Limb (tissue), 2 donors: Measurements from ENCODE around the gene LEAP2.

Source experiments
- DNase-seq, 2 donors: peaks; one replicate each; pipeline ENCODE4 v3.0.0-alpha.2; 2016; ENCODE audit errors: extremely low spot score in 2 of 2

LEAP2 gene

DNA sequence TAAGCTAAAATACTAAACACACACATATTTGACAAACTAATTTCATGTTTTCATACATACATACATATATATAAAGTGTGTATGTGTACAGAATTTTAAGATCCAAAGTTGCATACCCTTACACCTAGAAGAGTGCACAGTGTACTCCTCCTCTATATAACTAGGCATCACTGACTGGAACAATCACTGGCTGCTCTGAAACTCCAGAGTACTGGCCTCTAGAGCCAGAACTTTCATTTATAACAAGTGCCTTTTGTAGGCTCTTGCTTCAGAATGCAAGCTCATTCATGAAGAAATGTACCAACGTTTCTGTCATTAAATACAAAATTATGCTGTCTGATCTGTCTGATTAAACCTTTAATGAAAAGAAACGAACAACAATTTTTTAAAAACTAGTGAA is 4.0 kb downstream of the LEAP2 start:
- no peak for DNase-seq

DNA sequence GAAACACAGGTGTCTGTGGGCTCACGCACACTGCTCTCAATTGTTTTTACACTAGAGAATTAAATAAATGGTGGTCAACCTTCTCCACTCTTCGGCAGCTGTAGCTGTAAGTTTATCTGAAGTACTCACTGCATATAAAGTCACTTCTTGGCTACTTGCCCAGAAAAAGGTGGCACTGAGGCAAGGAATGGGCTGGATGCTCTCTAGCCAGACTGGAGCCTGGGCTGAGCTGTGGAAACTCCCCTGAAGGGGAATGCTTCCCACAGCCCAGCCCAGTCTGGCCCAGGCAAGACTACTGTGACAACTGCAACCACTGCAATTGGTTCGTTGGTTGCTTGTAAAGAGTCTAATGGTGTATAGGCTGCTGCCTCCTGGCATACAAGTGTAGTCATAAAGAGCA is 4.5 kb downstream of the LEAP2 start:
- no peak for DNase-seq

DNA sequence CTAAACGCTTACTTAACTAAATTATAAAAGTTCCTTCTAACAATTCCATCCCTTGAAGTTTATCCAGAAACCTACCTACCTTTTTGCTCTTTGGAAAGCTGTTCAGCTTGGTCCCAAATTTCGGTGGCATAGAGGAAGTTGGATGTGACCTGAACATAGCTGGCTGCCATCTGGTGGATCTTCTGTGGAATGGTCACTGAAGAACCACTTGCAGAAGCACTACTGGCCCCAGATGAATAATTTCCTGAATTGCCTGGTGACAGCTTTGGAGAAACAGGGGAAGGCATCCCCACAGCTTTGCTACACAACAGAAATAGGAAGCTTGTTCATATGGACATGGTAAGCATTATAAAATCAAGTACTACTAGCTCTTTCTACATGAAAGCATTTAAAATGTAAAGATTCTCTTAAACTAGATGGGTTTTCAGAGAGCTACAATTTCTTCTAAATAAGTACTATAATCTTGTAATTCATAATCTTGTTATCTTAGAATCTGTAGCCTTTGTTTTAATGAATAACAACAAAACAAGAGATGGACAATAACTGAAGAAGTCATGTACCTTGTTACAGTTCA is 9.9 kb downstream of the LEAP2 start:
- peak in 1 of 2 donors; percentile 50 for DNase-seq

DNA sequence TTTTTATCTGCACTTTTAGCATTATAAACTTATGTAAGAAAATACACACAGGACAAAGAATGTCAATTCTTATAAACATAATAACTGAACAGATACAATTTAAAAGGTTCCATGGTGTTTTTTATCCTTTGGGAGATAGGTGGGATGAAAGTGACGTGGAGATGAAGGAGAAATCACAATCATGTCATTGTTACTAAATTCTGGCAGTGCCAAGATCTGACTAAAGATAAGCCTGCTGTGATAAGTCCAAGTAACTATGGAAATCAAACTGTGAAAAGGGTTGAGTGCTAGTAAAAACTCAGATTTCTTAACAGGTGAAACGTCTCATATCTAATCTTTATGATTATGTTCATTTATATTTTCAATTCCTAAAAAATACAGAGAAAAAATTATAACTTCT is 11.1 kb downstream of the LEAP2 start:
- no peak for DNase-seq

DNA sequence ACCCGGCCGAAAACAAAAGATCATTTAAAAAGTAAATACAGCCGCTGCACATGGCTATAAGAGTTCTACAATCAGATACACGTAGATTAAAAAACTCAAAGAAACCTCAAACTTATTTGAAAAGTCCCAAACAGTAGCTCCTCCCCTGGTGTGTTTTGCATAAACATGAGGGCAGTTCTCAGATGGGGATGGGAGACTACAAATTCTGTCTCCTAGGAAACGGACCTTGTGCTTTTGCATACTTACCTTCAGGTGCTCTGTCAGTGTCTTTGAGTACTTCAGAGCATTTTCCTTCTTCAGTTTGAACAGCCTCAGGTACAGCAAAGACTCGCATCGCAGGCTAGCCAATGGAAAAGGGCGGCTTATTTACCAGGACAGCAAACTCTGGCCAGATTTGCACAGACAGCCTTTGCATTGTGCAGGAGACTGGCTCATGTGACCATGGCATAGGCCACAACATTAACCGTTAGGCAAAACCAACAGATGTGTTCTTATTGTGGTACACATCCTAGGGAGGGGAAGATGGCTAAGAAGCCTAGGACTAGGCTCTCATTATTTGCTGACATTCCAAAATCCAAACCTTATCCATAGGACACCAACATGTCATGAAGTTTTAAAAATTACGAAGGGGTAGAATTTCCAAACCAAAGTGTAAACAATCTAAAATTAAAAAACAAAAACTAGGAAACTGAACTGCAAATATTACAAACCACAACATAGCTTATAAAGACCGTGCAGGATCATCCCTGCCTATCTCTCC is 12.8 kb downstream of the LEAP2 start:
- no peak for DNase-seq

DNA sequence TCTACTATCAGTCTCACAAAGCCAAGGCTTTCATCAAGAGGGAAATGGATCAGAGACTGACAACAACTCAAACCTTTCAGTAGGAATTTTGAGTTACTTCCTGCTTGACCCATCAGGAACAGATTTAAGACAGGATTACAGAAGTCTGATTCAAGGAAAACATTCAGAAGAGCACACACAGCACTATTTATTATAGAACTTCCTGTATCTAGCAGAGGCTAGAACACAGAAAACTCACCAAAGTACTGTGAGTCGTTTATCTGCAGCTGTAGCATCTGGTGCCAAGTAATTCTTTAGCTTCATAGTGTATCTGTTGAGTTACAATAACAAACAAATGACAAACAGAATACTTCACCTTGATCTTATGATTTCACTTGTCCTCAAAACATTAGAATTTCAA is 13.8 kb downstream of the LEAP2 start:
- no peak for DNase-seq

DNA sequence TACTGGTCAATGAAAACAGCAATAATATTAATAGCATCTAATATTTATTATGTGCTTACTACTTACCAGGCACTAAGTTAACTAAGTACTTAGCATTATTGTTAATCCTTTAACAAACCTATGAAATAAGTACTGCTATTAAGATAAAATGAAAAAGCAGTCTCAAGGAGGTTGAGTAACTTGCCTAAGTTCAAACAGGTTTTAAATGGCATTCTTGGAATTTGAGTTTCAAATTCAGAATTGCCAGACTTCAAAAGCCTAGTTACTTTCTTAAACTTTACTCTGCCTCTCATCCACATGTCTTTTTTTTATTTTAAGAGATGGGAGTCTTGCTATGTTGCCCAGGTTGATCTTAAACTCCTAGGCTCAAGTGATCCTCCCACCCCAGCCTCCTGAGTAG is 16.0 kb downstream of the LEAP2 start:
- DNase-seq, result no peak

DNA sequence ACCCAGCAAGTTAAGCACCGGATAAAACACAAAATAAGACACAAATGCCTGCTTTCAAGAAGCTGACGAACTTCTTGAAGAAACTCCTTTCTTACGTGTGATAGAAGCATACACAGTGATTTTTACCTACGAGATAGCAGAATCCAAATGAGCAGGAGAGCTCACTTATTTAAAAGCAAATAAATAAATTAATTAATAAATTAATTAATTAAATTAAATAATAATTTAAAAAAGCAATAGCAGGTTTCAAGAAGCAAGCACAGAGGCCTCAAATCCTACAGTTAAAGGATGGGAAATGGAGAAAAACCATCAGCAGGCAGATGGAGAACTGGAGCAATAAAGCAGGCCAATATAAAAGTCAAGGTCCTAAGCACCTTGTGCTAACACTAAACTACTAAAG is 17.3 kb downstream of the LEAP2 start:
- DNase-seq, result no peak

DNA sequence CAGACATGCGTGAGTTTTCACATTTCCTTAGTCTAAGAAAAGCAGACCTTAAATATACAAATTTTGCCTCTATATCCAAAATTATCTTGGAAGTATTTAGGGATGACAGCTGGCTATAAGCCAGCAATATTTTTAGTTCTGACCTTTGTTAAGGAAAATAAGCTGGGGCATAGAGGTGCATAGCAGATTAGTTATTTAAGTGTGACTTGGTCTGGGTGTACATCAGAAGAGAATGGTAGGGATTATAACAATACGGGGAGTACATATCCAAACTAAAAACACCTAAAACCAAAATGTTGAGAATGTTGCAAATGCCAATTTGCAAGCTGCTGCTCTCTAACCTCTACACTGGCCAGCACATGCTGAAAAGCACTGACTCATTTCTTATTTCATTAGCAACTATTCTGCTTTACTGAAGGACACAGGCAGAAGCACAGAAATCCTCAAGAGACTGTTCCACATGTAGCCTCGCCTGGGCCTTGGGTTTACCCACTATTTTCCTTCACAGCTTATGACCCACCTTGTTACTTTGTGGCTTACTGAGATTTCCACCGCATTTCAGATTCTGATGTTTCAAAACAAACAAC is 22.3 kb downstream of the LEAP2 start:
- DNase-seq, result no peak

DNA sequence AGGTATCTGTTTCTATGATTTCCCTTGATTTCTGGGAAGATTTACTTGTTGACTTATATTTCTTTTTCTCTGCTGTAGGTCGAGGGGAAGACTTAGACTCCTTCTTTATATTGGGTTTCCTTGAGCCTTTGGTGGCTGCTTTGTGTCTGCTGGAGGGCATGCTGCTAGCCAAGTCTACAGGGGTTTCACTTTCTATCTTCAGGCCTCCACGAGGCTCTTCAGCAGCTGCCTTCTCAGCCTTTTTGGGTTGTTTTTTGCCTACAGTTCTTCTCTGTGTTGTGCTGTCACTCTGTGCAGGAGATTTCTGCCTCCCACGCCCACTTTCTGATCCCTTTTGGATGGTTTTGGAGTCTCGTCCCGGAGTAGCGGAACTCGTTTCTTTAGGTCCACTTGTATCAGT is 23.2 kb downstream of the LEAP2 start:
- DNase-seq, result no peak

DNA sequence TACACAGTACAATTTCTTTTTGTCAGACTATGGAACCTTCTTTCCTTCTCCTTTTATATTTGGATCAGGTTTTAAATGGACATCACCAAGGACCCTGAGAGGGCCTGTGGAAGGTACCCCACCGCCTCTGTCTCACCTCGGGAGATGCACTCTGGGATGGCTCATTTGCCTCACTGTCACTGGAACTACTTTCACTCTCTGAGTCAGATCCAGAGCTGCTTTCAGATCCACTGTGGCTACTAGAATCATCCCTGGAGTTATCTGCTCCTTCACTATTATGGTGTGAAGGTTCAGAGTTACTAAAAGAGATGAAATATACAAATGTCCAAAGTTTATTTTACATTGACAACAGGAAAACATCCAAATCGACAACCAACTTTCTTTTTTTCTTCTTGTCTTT is 24.6 kb downstream of the LEAP2 start:
- DNase-seq, result no peak

DNA sequence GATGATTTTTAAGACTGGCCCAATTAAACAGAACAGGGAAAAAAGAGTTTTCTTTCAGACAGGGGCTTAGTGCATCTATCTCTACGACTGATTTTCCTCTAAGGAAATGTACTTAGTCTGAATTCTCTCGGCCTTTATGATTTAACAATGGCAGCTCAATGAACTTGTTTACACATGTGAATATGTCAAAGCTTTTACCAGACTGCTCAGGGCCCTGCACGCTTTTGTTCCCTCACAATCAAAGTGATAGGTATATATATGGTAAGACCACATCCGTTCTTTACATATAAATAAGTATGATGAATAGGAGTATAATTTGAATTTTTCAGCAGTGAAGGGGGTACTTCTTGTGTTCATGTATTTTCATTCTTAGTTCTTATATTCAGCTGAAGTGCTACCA is 27.6 kb downstream of the LEAP2 start:
- no peak for DNase-seq

DNA sequence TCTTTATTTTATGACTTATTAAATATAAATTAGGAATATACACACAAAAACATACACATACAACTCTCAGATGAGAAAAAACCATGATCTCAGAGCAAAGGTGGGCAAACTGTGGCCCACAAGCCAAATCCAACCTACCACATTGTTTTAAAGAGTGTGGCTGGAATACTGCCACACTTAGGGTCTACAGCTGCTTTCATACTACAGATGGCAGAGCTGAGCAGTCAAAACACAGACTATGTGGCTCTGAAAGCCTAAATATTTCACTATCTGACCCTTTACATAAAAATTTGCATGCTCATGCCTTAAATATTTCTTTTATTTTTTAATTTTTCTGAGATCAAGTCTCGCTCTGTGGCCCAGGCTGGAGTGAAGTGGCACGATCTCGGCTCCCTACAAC is 28.3 kb downstream of the LEAP2 start:
- DNase-seq, result no peak

DNA sequence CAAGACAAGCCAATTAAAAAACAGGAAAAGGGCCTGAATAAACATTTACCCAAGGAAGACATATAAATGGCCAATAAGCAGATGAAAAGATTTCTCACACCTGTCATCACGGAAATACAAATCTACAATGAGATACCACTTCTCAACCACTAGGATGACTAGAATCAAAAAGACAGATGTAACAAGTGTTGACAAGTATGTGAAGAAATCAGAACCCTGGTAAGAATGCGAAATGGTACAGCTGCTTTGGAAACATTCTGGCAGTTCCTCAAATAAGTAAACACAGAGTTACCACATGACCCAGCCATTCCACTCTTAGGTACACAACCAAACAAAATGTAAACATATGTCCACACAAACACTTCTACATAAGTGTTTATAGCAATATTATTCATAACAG is 32.5 kb downstream of the LEAP2 start:
- DNase-seq, result no peak

DNA sequence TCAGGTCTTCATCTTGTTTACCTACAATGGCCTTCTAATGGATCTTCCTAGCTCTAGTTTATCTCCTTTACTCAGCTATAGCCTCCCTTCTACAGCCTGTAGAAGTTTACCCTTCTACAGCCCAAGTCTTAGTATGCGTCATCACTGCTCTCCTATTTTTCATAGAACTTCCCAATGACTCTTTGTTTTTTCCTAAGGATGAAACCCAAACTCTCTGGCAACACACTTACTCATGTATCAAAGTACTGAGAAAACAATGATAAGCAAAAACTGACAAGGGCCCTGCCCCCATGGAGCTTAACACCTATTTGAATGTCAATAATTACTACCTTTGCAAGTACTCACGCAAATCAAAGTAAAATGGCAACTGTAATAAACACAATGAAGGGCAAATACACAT is 33.7 kb downstream of the LEAP2 start:
- no peak for DNase-seq

DNA sequence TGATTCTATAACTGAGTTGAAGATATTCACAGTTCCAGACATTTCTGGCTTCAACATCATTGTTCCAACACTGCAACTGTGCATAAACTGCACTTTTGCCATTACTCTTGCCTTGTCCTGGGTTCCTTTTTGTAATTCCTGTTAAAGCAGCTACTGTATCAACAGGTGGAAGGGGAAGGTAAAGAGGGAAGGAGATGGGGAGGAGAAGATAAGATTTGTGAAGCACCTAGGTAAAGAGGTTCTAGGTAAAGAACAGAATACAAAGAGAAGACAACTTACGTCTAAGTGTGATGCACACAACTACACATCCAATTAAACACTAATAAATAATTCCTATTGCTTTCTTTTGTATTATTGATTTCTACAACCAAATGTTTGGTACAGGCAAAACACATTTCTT is 36.2 kb downstream of the LEAP2 start:
- DNase-seq, result no peak

DNA sequence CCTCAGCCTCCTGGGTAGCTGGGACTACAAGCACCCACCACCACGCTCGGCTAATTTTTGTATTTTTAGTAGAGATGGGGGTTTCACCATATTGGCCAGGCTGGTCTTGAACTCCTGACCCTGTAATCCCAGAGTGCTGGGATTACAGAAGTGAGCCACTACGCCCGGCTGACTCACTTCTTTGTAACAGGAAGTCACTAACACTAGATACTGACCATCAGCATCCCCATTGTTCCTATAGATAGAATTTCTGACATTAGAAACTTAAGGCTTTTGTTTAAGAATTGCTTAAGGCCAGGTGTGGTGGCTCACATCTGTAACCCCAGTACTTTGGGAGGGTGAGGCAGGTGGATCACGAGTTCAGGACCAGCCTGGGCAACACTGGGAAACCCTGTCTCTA is 42.2 kb downstream of the LEAP2 start:
- no peak for DNase-seq

DNA sequence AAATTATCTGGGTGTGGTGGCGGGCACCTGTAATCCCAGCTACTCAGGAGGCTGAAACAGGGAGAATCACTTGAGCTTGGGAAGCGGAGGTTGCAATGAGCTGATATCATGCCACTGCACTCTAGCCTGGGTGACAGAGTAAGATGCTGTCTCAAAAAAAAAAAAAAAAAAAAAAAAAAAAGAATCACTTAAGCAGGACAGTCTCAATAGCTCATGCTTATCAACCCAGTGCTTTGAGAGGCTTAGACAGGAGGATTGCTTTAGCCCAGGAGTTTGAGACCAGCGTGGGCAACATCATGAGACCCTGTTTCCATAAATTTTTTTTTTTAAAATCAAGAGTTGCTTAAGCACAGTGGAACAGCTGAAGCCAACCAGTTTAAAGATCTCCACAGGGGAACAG is 42.6 kb downstream of the LEAP2 start:
- no peak for DNase-seq
